IMR-90 (cell line): ENCODE results near the gene CLEC16A.

Experiments
- CTCF ChIP-seq: conservative IDR thresholded peaks from 2 replicates; pipeline ENCODE4 v1.5.1; 2012; ENCODE audit warnings: mild to moderate bottlenecking, low read depth, low read length, improper control_type of control experiment
- MAFK ChIP-seq: IDR thresholded peaks from 2 replicates; pipeline ENCODE4 v1.6.1; 2012; ENCODE audit warnings: low read depth, low read length, improper control_type of control experiment
- MXI1 ChIP-seq: IDR thresholded peaks from 2 replicates; pipeline ENCODE4 v1.6.1; 2012; ENCODE audit warnings: low read depth, mild to moderate bottlenecking, low read length, moderate library complexity, borderline replicate concordance
- POLR2A ChIP-seq: IDR thresholded peaks from 2 replicates; pipeline ENCODE4 v1.6.1; 2012; ENCODE audit warnings: mild to moderate bottlenecking, low read depth, low read length
- RFX5 ChIP-seq: IDR thresholded peaks from 2 replicates; pipeline ENCODE4 v1.8.0; 2012; ENCODE audit warnings: low read depth, mild to moderate bottlenecking, low read length, moderate library complexity
- USF2 ChIP-seq: fragments of 150-350 bp; IDR thresholded peaks from 2 replicates; pipeline ENCODE4 v1.6.1; 2017; ENCODE audit warnings: mild to moderate bottlenecking, antibody characterized with exemption, low read length, low read depth

- no peak for TF ChIP-seq USF2
- no peak for TF ChIP-seq RFX5
- no peak for TF ChIP-seq CTCF
- no peak for TF ChIP-seq POLR2A
- no peak for TF ChIP-seq MAFK
- no peak for TF ChIP-seq MXI1
Measured at GRCh38 chr16:11006656-11007055, 62.3 kb downstream of the CLEC16A start.
